ENCODE results near the gene KRTAP22-2. TPM values are rescaled to one million over a fixed set of nuclear protein-coding genes. Genes with fewer than 3 reads are reported as not detected.

KRTAP22-2 gene
- total and polyA plus RNA-seq, 2 of the 8 experiments (the other 6 are each of a cell fraction or from before 2014, with no cell fraction given): not detected

- TF ChIP-seq ATF2 (IDR thresholded peaks at IDR 0.05; ENCODE audit: low read length): no peak
- no peak for TF ChIP-seq TBP (IDR thresholded peaks at IDR 0.05; ENCODE audit: low read depth, low read length)
- TF ChIP-seq SIN3A (conservative IDR thresholded peaks at IDR 0.05 in 1 of 2, IDR thresholded peaks at IDR 0.05 in 1 of 2; ENCODE audit: low read depth in 1 of 2, low read length in 2 of 2): no peak
Measured at GRCh38 chr21:30612132-30612531, 21.9 kb upstream of the KRTAP22-2 start (continued).
